ENCODE results near the gene GABRR3.
"Not testable (repeated sequence)": the region's sequence is repeated elsewhere in the genome, so short reads cannot be mapped to it uniquely, and the experiment has no call there.

GABRR3 gene

DNA sequence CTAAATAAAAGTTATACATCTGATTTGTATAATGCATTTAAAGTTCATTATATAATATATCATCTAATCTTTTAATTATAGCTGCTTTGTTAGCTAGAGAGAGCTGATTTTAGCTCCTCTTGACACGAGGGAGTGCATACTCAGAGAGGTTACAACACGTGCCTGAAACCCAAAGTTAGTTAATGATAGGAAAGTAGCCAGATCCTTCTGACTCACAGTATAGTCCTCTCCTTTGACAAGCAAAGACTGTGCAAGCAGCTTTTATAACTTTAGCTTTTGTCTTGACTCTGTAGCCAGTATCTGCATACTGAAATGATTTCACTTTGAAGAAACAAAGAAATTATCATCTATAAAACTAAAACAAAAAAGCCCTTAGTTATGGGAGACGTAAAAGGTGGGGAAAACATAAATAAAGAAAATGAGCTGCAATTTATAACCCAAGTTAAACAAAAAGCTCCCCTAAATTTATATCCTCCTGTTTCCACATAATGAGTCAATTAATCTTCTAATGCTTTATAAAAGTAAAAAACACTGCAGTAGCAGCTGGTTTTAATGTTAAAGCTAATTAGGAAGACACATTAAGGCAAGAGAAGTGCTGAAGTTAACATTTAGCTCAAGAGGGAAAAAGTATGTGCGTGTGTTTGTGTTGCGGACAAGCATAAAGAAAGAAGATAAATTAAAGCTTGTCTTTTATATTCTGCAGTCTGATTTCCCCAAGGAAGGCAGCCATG is 13.1 kb downstream of the GABRR3 start:
- no peak for DNase-seq

DNA sequence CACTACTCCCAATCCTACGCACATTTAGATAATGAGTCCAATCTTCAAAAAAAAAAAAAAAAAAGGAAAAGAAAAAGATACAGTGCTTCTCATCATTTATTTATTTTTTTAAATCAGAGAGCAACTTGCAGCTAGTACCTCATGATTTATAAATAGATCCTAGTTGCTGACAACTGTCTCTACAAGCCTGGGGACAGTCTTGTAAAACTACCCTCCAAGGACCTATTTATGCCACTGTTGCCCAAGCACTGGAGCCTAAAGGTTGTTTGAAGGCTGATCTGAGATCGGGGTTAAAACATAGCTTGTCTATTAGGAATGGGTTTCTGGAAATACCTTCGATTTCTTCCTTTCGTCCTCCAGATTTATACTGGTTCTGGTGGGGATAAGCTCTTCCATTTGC is 14.7 kb downstream of the GABRR3 start:
- DNase-seq, result no peak

DNA sequence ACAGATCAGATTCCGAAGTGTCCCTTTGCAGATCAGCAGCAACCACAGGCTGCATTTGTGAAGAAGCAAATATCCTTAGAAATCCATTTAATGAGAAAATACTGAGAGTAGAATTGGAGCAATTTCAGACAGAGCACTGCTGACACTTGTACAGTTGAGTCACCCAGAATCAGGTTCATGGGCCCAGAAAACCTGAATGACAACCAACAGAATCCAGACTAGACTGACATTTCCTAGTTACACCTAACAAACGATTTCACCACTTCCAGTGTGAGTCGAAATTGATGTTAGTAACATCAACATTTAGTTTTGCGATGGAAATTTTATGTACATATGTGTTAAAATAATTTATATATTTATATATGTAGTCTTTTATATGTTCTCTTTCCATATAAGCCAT is 16.8 kb downstream of the GABRR3 start:
- no peak for DNase-seq

DNA sequence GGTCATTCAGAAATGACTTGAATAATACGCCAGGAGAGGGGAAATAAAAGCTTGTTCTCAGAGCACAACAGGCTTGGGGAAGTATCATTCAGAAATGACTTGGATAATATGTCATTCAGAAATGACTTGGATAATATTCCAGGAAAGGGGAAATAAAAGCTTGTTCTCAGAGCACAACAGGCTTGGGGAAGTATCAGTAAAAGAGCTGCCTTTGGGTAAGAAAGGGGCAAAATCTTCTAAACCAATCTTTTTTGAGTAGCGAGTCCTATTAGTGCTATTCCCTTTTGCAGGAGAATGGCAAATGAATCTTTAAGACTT is 20.9 kb downstream of the GABRR3 start:
- DNase-seq, result no peak

DNA sequence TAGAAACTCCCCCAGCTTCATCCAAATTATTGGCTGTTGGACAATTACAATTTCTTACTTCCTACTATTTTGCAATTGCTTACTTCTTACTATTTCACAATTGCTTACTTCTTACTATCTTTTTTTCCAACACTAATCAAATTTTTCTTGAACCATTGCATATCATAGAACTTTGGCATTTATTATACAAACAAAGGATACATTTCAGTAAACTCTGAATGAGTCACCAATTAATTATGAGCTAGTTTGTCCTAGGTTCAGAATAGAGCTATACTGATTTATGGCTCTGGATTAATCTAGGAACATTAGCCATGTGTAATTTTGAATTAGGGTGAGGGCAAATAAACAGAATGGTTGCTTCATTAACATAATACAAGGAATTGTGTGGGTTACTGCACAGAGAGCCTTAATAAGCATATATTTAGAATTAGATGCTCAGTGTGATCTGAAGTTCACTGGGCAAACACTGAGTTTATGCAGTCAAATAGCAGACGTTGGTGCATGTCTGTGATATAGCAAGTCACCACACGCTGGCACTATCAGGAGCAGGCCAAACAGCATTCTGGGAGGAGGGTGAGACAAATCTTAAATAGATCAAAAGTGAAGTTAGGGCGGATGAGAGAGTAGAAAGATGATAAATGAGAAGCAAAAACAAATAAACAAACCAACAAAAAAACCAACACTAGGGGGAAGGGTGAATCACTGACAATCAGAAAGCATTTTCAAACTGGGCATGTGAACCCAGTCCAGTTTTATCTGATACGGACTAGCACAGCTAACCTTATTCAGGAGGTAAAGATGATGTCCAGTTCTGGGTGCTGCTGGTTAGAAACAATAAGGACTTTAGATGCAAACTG is 21.5 kb downstream of the GABRR3 start:
- DNase-seq, result no peak

DNA sequence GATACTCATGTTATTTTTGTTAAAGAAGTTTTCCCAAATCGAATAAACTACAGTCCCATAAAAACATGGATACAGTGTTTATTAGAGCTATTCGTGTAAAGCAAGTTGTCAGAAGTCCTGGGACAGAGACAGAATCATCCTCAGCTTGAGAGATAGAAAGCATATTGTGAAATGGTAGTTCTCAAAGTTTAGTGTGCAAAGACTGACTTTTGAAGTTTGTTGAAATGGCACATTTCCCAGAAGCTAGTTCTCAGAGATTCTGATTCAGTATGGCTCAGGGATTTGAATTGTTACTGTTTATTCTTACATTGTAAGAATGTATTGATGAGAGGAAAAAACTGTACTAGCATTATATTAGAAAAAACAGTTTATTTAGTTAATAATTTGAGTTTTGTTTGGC is 22.1 kb downstream of the GABRR3 start:
- no peak for DNase-seq

DNA sequence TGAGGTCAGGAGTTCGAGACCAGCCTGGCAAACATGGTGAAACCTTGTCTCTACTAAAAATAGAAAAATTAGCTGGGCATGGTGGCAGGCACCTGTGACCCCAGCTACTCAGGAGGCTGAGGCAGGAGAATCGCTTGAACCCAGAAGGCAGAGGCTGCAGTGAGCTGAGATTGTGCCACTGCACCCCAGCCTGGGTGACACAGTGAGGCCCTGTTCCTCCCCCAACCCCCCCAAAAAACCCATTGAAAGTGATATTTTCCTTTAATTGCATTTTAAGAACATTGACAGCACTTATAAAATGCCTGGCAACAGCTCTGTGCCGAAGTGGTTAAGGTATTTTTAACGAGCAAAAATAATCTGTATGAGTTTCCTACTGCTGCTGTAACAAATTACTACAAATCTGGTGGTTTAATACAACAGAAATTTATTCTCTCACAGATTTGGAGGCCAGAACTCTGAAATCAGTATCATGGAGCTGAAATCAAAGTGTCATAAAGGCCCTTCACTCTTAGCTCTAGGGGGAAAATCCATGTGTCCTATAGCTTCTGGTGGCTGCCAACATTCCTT is 24.1 kb downstream of the GABRR3 start:
- not testable (repeated sequence) for DNase-seq

DNA sequence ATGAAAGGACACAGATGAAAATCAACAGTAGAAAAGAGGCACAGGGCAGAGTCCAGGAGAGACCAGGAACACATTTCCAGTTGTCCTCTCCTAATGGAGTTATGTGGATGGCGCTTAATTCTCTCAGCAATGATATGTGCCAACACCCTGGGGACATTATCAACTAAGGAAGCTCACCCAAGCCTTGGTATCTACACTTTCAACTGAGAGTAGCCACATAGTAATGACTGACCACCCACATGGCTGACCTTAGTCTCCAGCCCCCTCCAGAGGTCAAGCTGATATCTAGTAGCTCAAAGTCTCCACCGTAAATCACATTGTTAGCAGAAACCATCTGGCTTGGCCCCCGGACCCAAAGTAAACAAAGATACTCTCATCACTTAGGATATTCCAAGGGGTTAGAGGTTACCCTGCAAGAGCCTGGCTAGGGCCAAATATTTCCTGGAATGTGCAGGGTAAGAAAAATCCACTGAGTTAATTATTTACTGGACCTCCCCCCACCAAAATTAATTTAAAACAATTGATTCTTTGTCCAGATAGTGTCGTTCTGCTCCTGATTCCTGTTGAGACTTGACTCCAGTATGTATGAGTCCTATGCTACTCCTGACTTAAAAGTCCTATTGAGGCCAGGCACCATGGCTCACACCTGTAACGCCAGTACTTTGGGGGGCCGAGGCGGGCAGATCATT is 24.8 kb downstream of the GABRR3 start:
- no peak for DNase-seq

DNA sequence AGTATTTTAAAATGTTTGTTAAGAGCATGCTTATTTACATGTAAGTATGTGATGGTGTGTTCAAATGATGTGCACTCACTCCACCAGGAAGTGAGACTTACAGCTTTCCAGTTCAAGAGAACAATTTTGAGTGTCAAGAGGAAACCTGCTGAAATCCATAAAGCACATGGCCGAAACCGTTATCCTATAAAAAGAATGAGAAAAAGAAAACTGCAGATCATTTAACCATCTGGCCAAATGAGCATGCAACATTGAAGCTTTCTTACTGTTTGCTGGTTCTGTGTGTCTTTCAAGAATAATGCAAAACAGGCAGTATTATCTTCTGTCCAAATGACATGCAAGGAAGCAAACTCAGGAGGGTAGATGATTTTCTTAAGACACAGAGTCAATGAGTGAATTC is 26.3 kb downstream of the GABRR3 start:
- no peak for DNase-seq

DNA sequence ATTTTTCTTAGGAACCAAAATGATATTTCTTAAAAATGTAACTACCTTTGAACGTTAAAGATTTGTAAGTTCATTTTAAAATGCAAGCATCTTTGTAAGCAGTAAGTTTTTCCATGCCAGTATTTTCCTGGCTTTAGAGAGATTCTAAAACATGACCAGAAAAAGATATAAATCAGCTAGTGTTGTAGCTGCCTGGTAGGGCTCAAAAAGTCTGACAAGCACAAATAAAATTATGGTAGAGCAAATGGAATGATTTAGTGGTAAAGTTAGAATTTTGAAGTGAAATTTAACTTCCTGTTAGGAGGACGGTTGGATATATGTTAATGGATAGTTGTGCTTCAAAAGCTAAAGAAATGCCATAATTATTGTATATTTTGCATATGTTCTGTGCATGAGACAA is 29.7 kb downstream of the GABRR3 start:
- no peak for DNase-seq

DNA sequence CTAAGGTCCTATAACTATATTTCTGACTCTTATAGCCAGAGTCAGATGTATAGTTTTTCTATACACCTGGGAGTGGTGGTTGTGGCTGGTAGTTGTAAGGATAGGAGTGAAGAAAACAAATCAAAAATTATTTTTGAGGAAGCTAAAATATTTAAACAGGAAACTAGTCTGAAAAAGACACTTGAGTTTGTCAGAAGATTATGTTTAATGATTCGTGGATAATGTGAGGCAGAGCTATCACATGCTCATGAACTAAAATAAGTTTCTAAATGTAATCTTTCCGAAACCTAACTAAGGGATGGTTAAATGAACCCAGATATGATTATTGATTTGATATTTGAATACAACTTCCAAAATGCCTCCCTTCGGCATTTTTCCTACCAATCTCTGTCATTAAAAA is 30.4 kb downstream of the GABRR3 start:
- DNase-seq, result no peak

DNA sequence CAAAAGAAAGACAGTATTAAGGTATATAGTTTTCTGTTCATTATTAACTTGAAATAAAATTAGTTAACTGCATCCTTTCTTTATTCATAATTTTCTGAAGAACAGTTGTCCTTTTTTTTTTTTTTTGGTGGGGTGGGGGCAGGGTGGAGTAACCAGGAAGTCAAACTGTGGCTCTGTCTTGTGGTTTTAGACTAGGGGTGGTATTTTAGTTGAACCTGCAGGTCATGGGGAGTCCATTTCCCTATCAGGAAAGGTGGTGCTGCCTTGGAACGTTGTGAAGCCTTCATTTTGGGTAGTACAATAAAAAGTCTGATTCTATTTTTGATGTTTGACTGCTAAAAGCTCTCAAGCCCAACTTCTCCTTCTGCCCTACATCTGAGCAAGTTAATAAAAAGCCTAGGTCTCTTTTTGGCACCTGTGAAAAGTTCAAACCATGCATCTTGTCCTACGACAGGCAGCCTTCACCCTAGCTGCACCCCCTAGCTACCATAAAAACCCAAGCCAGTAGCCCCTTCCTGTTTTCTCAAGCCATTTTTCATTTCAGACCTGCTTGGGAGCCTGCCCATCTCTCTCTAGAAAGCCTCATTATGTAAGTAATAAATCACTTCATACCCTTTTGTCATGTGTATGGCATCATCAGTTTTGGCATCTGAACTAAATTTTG is 31.7 kb downstream of the GABRR3 start:
- DNase-seq, result no peak

DNA sequence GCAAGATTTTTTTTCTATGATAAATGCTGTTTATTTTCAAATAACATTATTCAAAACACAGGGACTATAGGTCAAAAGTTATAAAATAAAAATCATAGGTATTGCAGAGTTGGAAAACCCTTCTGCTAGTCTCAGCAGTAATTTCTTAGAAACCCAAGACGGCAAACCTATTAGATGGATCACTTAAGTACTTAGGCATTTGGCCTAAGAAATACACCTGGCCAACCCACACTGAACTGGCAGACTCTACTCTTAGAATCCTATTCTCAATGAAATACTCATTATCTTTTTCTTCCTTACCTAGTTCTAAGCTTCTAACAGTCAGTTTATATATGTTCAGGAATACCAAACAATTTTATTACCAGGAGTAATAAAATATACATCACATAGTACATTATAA is 32.4 kb downstream of the GABRR3 start:
- no peak for DNase-seq

DNA sequence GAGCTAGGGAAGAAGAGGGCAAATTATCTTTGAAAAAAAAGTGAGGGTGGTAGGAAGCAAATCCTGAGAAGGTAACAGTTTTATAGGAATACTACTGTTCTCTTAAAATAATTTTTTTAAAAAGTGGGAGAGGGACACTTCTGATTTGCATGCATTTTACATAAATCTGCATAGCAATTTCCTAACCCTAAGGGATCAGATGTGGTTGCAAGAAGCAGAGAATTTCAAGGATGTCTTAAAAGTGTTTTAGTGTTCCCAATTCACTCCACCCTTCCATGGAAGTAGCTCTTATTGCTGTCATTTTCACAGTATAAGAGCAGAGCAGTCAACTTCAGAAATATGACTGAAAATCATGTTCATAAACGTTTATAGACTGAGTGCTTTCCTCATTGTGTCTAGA is 35.1 kb downstream of the GABRR3 start:
- DNase-seq, result no peak

DNA sequence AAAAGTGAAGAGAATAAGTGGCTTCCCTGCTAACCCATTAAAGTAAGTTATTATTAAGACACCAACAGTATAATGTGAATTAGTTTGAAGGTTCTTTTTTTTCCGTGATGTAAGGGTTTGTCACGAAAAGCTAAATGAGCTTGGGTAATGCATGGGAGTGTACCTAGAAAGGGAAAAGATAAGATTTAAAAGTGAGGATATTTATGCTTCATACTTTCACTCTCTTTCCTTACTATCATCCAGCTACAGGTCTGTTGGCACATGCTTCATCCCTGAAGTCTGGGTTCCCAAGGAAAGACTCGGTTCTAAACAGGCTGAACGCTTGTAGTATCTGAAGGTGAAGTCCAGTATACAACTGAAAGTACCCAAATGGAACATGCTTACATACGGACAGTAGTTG is 36.0 kb downstream of the GABRR3 start:
- no peak for DNase-seq

DNA sequence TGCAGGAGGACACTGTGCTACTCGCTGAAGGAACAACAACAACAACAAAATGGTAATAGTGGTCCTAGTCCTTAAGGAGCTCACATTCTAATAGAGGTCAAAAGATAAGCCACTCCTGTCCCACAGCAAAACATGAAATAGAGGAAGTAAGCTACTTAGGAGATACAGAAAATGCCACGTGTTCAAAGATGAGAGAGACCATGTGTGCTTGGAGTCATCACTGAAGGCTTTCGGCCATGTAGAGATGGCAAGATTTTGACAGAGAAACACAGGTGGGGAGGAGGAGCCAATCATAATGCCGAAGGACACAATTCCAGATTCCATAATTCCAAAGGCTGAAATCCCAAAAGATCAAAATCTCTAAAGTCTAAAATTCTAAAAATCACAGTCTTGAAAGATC is 38.1 kb downstream of the GABRR3 start:
- DNase-seq, result no peak

DNA sequence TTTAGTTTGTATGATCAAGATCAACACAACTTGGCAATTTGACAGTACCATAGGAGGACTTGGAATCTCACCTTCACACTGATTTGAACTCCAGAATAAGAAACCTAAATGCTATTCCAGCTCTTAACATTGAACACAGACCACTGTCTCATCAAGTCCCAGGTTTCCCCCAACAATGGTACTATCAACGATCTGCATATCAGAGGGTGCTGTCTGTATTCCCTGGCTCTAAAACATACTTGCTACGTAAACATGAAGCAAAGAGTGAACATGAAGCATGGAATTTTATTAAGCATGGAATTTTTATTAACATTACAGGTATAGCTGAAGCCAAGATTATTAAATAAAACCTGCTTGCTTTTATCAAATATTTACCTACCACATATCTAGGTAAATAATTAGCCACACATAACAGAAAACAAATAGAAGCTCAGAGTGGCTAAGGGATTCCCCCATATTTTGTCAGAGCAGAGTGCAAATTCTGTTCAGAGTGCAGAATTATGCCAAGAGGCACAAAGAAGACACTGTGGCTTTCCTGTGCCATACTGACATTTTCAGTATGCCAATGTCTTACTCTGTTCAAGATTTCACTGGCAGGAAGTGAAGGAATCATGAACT is 40.7 kb downstream of the GABRR3 start:
- no peak for DNase-seq

DNA sequence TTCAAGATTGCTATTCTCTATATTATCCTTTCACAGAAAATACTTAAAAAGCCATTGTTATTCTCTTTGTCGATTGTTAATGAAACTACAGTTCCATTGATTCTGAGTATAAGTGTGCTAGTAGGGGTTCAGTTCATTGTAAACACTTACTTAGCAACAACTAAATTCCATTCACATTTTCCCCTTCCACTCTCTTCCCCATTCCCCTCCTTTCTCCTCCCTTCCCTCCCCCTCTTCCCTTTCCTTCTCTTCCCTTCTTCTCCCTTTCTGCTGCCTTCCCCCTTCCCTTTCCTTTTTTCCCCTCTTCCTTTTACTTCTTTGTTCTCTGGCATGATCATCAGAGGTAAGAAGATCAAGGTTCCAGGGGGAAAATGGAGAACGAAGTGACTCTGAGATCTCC is 41.6 kb downstream of the GABRR3 start:
- DNase-seq, result no peak

DNA sequence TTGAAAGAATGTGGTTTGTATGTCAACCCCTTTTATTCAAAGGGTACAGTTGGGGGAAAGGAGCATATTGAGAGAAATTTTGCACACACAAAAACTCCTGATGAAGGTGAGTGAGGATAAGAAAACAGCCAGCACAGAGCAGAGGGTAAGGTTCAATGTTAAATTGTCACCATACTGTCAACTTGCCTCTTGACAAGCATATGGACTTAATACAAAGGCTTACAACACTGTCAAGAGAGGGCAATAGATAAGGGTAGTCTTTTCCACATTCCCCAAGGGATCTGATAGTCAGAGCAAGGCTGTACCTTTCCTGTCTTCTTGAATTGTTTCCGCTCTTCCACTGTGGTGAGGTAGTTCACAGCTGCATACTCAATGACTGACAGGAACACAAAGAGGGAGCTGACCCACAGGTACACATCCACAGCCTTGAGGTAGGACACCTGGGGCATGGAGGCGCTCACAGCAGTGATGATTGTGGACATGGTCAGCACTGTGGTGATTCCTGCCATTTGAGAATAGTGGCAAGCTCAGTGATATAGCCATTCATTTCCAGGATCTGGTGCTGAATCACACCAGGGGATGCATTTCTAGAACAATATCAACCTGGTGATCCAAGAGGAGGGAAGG is 42.5 kb downstream of the GABRR3 start:
- DNase-seq, result no peak

DNA sequence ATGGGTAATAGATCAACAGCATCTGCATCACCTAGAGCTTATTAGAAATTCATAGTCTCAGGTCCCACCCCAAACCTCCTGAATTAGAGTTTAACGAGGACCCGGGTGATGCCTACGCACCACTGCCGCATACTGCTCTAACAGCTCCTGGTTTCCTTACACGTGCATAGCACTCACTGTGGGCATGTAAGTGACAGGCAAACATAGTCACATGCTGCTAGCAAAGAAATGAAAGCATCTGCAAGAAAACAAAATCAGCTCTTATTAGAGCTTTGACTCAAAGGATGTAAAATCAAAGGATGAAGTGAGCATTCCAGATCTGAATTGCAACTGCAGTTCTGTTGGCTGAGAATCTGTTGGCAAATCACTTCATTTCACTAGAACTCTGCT is 43.8 kb downstream of the GABRR3 start:
- no peak for DNase-seq

DNA sequence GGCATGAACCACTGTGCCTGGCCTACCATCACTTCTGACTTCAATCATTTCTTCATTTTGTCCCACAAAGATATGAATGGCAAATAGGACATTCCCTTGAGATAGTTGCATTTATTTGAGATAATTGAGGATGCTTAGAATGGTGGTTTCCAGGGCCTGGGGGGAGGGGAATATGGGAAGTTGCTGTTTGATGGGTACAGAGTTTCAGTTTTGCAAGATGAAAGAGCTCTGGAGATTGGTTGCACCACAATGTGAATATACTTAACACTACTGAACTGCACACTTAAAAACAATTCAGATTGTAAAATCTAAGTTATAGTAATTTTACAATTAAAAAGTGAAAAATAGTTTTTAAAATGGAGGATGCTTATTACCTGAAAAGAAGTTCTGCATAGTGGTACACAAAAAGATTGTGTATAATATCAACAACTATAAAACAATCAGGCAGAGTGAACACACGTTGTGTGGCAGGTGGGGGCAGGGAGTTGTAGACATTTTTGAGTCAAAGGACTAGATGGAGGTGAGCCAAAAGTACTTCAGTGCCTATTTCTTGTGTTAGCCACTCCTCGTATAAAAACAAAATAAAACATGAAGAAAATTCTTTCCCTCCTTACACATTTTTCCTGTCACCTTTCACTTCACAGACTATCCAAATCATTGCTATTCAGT is 44.4 kb downstream of the GABRR3 start:
- no peak for DNase-seq
